Endothelial cell of umbilical vein (primary cell): ENCODE measurements around the gene NANOS1. TPM values are rescaled to one million over a fixed set of nuclear protein-coding genes. Genes with fewer than 3 reads are reported as not detected.

Experiments
- BruUV-seq: library from RNA; stranded (reverse); fragments of 400-500 nt; replicated peaks from 2 replicates; lab custom pipeline; 2021; lab: Mats Ljungman, UMichigan
- CTCF ChIA-PET: fragments of 300-600, 350-600 bp; sonication (Branson Sonifier 250); formaldehyde crosslinking; loops from one replicate; lab custom pipeline; 2021; ENCODE audit warnings: antibody characterized with exemption, inconsistent platforms; lab: Charles Lee
- POLR2A ChIA-PET: fragments of 300-600, 350-600 bp; sonication (Branson Sonifier 250); formaldehyde crosslinking; loops from one replicate; lab custom pipeline; 2021; ENCODE audit warnings: antibody characterized with exemption, inconsistent platforms; lab: Charles Lee
- DNase-seq: peaks from one replicate; pipeline ENCODE4 v3.0.0-alpha.2; 2011; ENCODE audit warnings: low read depth, low spot score
- FAIRE-seq: peaks from 2 replicates; lab custom pipeline; 2011; peaks lifted over from hg19 to GRCh38; lab: Jason Lieb, UNC
- H2AFZ ChIP-seq: 2 replicates; pipeline ENCODE4 v1.6.0; 2012; ENCODE audit warnings: low read depth, low read length, control low read depth, inconsistent platforms
- H3K27ac ChIP-seq: 2 replicates; pipeline ENCODE4 v1.5.1; 2011; ENCODE audit warnings: low read depth, mild to moderate bottlenecking, control low read depth, low read length, moderate library complexity; ENCODE audit not compliant: insufficient read depth
- H3K27me3 ChIP-seq, 2 experiments: 2 replicates each; pipeline versions ENCODE4 v1.6.0 to v1.6.1; 2011; ENCODE audit warnings: low read length in 2 of 2, mixed read lengths in 1 of 2; ENCODE audit not compliant: control insufficient read depth in 2 of 2, insufficient read depth in 2 of 2
- H3K36me3 ChIP-seq, 2 experiments: 2 replicates in 1 of 2; 3 replicates in 1 of 2; pipeline ENCODE4 v1.5.1; 2011; ENCODE audit warnings: low read length in 2 of 2, mild to moderate bottlenecking in 1 of 2, moderate library complexity in 1 of 2; ENCODE audit not compliant: control insufficient read depth in 2 of 2, insufficient read depth in 2 of 2; ENCODE audit errors: extremely low read depth in 1 of 2
- H3K4me1 ChIP-seq: 3 replicates; pipeline ENCODE4 v1.5.1; 2011; ENCODE audit warnings: mild to moderate bottlenecking, low read length; ENCODE audit not compliant: control insufficient read depth, insufficient read depth; ENCODE audit errors: extremely low read depth
- H3K4me2 ChIP-seq: 2 replicates; pipeline ENCODE4 v1.6.1; 2011; ENCODE audit warnings: low read length, control low read depth, mixed read lengths; ENCODE audit not compliant: insufficient read depth
- H3K4me3 ChIP-seq, 3 experiments: fragments of 200-600 bp in 1 of 3; sonication (generic), shearing (Covaris generic) in 1 of 3; replicated peaks in 1 of 3; 2 replicates each; pipeline ENCODE4 v1.5.1; 2011 to 2016; ENCODE audit warnings: control low read depth in 3 of 3, low read length in 3 of 3, mild to moderate bottlenecking in 2 of 3, inconsistent platforms in 1 of 3, low read depth in 1 of 3, moderate library complexity in 1 of 3; ENCODE audit not compliant: insufficient read depth in 1 of 3
- H3K79me2 ChIP-seq: 2 replicates; pipeline ENCODE4 v1.6.0; 2012; ENCODE audit warnings: low read length, inconsistent platforms; ENCODE audit not compliant: control insufficient read depth, insufficient read depth
- H3K9ac ChIP-seq: replicated peaks from 2 replicates; pipeline ENCODE3; 2011; ENCODE audit warnings: low read length, control low read depth; ENCODE audit not compliant: insufficient read depth; ENCODE audit errors: extremely low read depth
- H3K9me1 ChIP-seq: replicated peaks from 3 replicates; pipeline ENCODE4 v1.6.0; 2011; ENCODE audit warnings: mild to moderate bottlenecking, low read length; ENCODE audit not compliant: control insufficient read depth, insufficient read depth; ENCODE audit errors: extremely low read depth
- H3K9me3 ChIP-seq: replicated peaks from 2 replicates; pipeline ENCODE4 v1.5.1; 2012; ENCODE audit warnings: low read length, inconsistent platforms; ENCODE audit not compliant: control insufficient read depth, insufficient read depth
- H4K20me1 ChIP-seq: replicated peaks from 2 replicates; pipeline ENCODE3; 2011; ENCODE audit warnings: mild to moderate bottlenecking, low read length; ENCODE audit not compliant: control insufficient read depth, insufficient read depth; ENCODE audit errors: extremely low read depth
- EZH2 ChIP-seq: IDR thresholded peaks from 2 replicates; pipeline ENCODE4 v1.6.1; 2012; ENCODE audit warnings: borderline replicate concordance, low read depth, mild to moderate bottlenecking, moderate library complexity, low read length, inconsistent platforms; ENCODE audit not compliant: severe bottlenecking
- FOS ChIP-seq: IDR thresholded peaks from 2 replicates; pipeline ENCODE4 v1.6.1; 2011; ENCODE audit warnings: mild to moderate bottlenecking, low read length, moderate library complexity, borderline replicate concordance; ENCODE audit not compliant: insufficient read depth
- GATA2 ChIP-seq: IDR thresholded peaks from 2 replicates; pipeline ENCODE4 v1.7.0; 2011; ENCODE audit warnings: low read depth, mild to moderate bottlenecking, moderate library complexity, mixed read lengths, low read length; ENCODE audit not compliant: insufficient read length, insufficient read depth
- JUN ChIP-seq: IDR thresholded peaks from 2 replicates; pipeline ENCODE4 v1.6.1; 2011; ENCODE audit warnings: borderline replicate concordance, low read depth; ENCODE audit not compliant: insufficient read length, insufficient read depth
- MYC ChIP-seq: IDR thresholded peaks from one replicate; pipeline ENCODE4 v1.6.1; 2011; ENCODE audit warnings: mild to moderate bottlenecking, low read depth, low read length
- POLR2A ChIP-seq: IDR thresholded peaks from 2 replicates; pipeline ENCODE4 v1.6.1; 2012; ENCODE audit warnings: low read depth, mild to moderate bottlenecking, control low read depth, low read length
- POLR2AphosphoS5 ChIP-seq: IDR thresholded peaks from 2 replicates; pipeline ENCODE4 v1.6.1; 2012; ENCODE audit warnings: low read depth, mild to moderate bottlenecking, control low read depth, low read length, moderate library complexity; ENCODE audit not compliant: insufficient read depth
- dilution Hi-C: fragments of 300-500 bp; cut with MboI; formaldehyde crosslinking; loops from one replicate; pipeline ENCODE4 v1.15.0; 2019; ENCODE audit warnings: low sequenced_read_pairs; ENCODE audit not compliant: extremely low pct_ligation_motif_present
- intact Hi-C: fragments of 100-400 bp; cut with micrococcal nuclease; formaldehyde crosslinking; loops from one replicate; pipeline ENCODE4 v1.10.0; 2022
- polyA plus RNA-seq, 4 experiments: library from polyadenylated mRNA; depleted of rRNA in 3 of 4; stranded (reverse) in 3 of 4; unstranded in 1 of 4; fragments of >200 nt; gene quantifications; 2 replicates each; pipeline versions ENCODE4 v1.2.1 to v1.2.3, GENCODE V29; 2011 to 2012; ENCODE audit warnings: missing spikeins in 1 of 4
- total RNA-seq: library from RNA; stranded (reverse); gene quantifications from 2 replicates; pipeline ENCODE4 v1.2.3, GENCODE V29; 2021
- TF ChIP-seq, protein P1 (sequence below), 2 donors: IDR thresholded peaks; 1 replicate in 1 of 2; 2 replicates in 1 of 2; pipeline ENCODE4 v1.5.1; 2011; ENCODE audit warnings: low read length in 2 of 2, mild to moderate bottlenecking in 2 of 2, moderate library complexity in 2 of 2, control low read depth in 1 of 2, inconsistent platforms in 1 of 2, low read depth in 1 of 2; ENCODE audit not compliant: insufficient read depth in 1 of 2; ENCODE audit errors: extremely low read depth in 1 of 2

NANOS1 gene
- total and polyA plus RNA-seq, 2 donors (not counting 3 experiments of a cell fraction or from before 2014, with no cell fraction given) = 0.29 to 0.40 TPM

DNA sequence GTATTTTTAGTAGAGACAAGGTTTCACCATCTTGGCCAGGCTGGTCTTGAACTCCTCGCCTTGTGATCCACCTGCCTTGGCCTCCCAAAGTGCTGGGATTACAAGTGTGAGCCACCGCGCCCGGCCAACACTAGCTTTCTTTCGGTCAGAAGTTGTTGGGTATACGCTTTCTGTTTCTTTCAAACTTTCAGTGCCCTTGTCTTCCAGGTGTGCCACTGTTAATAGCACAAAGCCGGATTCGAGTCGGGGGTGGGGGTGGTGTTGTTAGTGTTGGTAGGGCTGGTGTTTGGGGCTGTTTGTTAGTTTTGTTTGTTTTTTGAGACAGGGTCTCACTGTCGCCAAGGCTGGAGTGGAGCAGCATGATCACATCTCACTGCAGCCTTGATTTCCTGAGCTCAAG, 33.8 kb upstream of the NANOS1 start:
- no peaks in the 10 kb centered on the region for H4K20me1 ChIP-seq
- intact Hi-C loops (no loop called here), dilution Hi-C loops (no loop called here)
- BruUV-seq = no TSS peak
- no peak overlapping the region for H3K4me2 ChIP-seq
- no peak overlapping the region for H2AFZ ChIP-seq
- H3K4me3 ChIP-seq = no peak overlapping the region
- H3K36me3 ChIP-seq = no peaks in the 10 kb centered on the region
- peaks cover 0 to under 1% of the 10 kb centered on the region in 2 experiments for H3K27me3 ChIP-seq
- POLR2A ChIA-PET = no interaction called here
- H3K27ac ChIP-seq = no peak overlapping the region
- no peak overlapping the region for H3K9ac ChIP-seq
- TF ChIP-seq MYC (no peak), JUN (no peak), EZH2 (no peak), FOS (no peak)
- TF ChIP-seq, protein P1, sequence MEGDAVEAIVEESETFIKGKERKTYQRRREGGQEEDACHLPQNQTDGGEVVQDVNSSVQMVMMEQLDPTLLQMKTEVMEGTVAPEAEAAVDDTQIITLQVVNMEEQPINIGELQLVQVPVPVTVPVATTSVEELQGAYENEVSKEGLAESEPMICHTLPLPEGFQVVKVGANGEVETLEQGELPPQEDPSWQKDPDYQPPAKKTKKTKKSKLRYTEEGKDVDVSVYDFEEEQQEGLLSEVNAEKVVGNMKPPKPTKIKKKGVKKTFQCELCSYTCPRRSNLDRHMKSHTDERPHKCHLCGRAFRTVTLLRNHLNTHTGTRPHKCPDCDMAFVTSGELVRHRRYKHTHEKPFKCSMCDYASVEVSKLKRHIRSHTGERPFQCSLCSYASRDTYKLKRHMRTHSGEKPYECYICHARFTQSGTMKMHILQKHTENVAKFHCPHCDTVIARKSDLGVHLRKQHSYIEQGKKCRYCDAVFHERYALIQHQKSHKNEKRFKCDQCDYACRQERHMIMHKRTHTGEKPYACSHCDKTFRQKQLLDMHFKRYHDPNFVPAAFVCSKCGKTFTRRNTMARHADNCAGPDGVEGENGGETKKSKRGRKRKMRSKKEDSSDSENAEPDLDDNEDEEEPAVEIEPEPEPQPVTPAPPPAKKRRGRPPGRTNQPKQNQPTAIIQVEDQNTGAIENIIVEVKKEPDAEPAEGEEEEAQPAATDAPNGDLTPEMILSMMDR (IDR thresholded peaks at IDR 0.05; ENCODE audit: extremely low read depth in 1 of 2, insufficient read depth in 1 of 2, low read depth in 1 of 2, low read length in 2 of 2) = no peak
- no peaks in the 10 kb centered on the region for H3K4me1 ChIP-seq
- FAIRE-seq (no peak), DNase-seq (no peak)
- no peaks in the 10 kb centered on the region for H3K9me3 ChIP-seq
- CTCF ChIA-PET = no interaction called here
- H3K79me2 ChIP-seq = no peaks in the 10 kb centered on the region
- no peaks in the 10 kb centered on the region for H3K9me1 ChIP-seq

DNA sequence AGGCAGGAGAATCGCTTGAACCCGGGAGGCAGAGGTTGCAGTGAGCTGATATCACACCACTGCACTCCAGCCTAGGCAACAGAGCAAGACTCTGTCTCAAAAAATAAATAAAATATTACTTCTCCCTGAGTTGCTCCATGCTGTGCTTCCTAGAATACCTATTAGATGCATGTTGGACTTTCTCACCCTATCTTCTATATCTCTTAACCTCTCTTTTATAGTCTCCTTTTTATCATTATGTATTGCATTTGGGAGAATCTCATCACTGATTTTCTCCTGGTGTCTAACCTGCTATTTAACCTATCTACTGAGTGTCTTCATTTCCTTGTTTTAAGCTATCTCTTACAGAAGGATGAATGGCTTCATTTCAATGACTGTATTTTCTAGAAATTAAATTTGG, 32.1 kb upstream of the NANOS1 start:
- no peak for DNase-seq
- TF ChIP-seq POLR2AphosphoS5 (no peak), EZH2 (no peak), FOS (no peak), JUN (no peak), GATA2 (no peak), POLR2A (no peak)
- TF ChIP-seq, protein P1 (IDR thresholded peaks at IDR 0.05; ENCODE audit: extremely low read depth in 1 of 2, insufficient read depth in 1 of 2, low read depth in 1 of 2, low read length in 2 of 2) = no peak
- Histone ChIP-seq H3K79me2 (no peaks in the 10 kb centered on the region), H3K4me3 (no peak overlapping the region), H3K27me3 (no peaks in the 10 kb centered on the region), H3K9ac (no peak overlapping the region), H2AFZ (no peak overlapping the region), H3K4me2 (no peak overlapping the region), H3K9me3 (no peaks in the 10 kb centered on the region), H3K9me1 (no peaks in the 10 kb centered on the region), H4K20me1 (no peaks in the 10 kb centered on the region), H3K27ac (no peak overlapping the region), H3K36me3 (no peaks in the 10 kb centered on the region), H3K4me1 (no peaks in the 10 kb centered on the region)
- no TSS peak for BruUV-seq
- CTCF ChIA-PET = no interaction called here
- dilution Hi-C loops (no loop called here), intact Hi-C loops (no loop called here)
- no peak for FAIRE-seq
- POLR2A ChIA-PET = no interaction called here
